Effector memory CD8-positive, alpha-beta T cell (primary cell): ENCODE results near the gene ZNF385C.

Experiments
- ATAC-seq: fragments of 150-1000 bp; cut with Tn5 transposase; replicated peaks from 2 replicates; pipeline ENCODE4 v1.10.0; 2021; ENCODE audit warnings: mild to moderate bottlenecking, moderate library complexity
- DNase-seq, 3 experiments: peaks; one replicate each; pipeline ENCODE4 v3.0.0; 2021
- H3K27ac Mint-ChIP-seq, 2 donors: one replicate each; pipeline ENCODE4 v1.8.0; 2022; ENCODE audit warnings: mild to moderate bottlenecking in 2 of 2, mixed read lengths in 2 of 2, moderate library complexity in 2 of 2
- H3K27me3 Mint-ChIP-seq, 2 donors: one replicate each; pipeline ENCODE4 v1.8.0; 2022; ENCODE audit warnings: mixed read lengths in 2 of 2
- H3K36me3 Mint-ChIP-seq: one replicate; pipeline ENCODE4 v1.8.0; 2022; ENCODE audit warnings: mild to moderate bottlenecking, moderate library complexity, mixed read lengths; ENCODE audit not compliant: insufficient read depth
- H3K4me1 Mint-ChIP-seq, 2 donors: one replicate each; pipeline ENCODE4 v1.8.0; 2022; ENCODE audit warnings: low read depth in 2 of 2, mixed read lengths in 2 of 2
- H3K4me3 Mint-ChIP-seq, 2 donors: one replicate each; pipeline ENCODE4 v1.8.0; 2022; ENCODE audit warnings: mild to moderate bottlenecking in 2 of 2, mixed read lengths in 2 of 2, moderate library complexity in 2 of 2
- H3K9me3 Mint-ChIP-seq, 2 donors: one replicate each; pipeline ENCODE4 v1.8.0; 2022; ENCODE audit warnings: mixed read lengths in 2 of 2

ZNF385C gene

GRCh38 chr17:42051013-42051400 is 47.3 kb downstream of the ZNF385C start:
- Mint-ChIP-seq H3K27ac (no peak overlapping the region), H3K4me1 (peaks cover 4 to 10% of the 10 kb centered on the region in 2 donors), H3K36me3 (peaks cover 2% of the 10 kb centered on the region), H3K9me3 (no peaks in the 10 kb centered on the region), H3K27me3 (peaks cover 39 to 68% of the 10 kb centered on the region in 2 donors), H3K4me3 (peak overlapping the region; percentile 67 to 78)
- DNase-seq (no peak), ATAC-seq (no peak)

DNA sequence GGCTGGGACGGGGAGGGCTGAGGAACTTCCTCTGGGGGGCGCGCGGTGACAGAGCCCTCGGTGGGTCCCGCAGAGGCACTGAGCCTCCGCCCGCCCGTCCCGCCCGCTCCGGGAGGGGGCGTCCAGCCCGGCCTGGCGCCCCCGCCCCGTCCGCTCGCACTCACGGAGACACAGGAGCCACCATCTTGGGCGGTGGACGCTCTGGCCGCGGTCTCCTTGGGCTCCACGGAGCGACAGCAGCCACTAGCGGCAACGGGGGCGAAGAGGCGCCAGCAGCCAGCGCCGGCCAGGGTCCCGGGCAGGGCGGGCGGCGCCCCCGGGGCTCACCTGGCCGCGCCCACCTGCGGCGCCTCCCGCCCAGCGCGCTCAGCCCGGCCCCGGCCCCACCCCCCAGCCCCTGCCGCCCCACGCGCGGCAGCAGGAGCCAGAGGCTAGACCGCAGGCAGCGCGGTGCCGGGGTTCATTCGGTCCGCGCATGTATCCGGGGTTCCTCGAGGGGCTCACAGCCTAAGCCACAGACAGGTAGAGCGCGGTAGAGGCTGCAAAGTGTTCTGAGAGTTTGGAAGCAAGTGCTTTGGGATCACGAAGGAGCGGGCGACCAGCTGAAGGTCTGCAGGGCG is 47.8 kb downstream of the ZNF385C start, which contains the start of gene C17orf113:
TSS of gene C17orf113 (minus strand) at position 209 of the 620 bp plus-strand sequence. CDS start 7,225 bp downstream, outside the sequence.
- Mint-ChIP-seq H3K9me3 (no peaks in the 10 kb centered on the region), H3K27me3 (peaks cover 38 to 63% of the 10 kb centered on the region in 2 donors), H3K27ac (no peak within 1 kb of the TSS), H3K4me1 (peaks cover 4 to 10% of the 10 kb centered on the region in 2 donors), H3K36me3 (peaks cover 2% of the 10 kb centered on the region), H3K4me3 (peak within 1 kb of the TSS; percentile 67 to 78)
- ATAC-seq = peak; percentile 76
- peak; percentile 15 to 38 (median 25) for DNase-seq

DNA sequence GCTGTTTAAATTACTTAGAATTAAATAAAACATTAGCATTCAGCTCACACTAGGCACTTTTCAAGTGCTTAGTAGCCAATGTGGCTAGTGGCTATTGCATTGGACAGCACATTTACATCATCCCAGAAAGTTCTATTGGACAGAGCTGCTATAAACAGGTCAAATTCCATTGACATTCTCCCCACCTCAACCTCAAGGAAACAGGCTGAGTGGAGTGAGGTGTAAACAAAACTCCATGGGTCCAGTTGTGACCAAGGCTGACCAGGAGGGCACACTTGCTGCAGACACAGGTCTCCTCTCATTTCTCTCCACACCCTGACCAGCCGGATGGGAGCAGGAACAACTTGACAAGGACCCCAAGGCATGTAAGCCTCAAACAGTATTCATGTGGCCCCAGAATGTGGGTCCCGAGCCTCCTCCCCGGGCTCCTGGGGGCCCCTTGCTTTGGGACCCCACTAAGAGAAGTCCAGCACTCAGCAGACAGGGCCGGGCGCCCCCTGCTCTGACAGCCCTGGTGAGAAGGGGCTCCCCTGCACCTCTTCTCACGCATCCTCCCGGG is 48.4 kb downstream of the ZNF385C start:
- Mint-ChIP-seq H3K4me3 (peak overlapping the region; percentile 67 to 78), H3K27ac (no peak overlapping the region), H3K4me1 (peaks cover 4 to 10% of the 10 kb centered on the region in 2 donors), H3K9me3 (no peaks in the 10 kb centered on the region), H3K27me3 (peaks cover 32 to 57% of the 10 kb centered on the region in 2 donors), H3K36me3 (peaks cover 2% of the 10 kb centered on the region)
- DNase-seq (no peak), ATAC-seq (no peak)

GRCh38 chr17:42047343-42047742 is 50.9 kb downstream of the ZNF385C start:
- peaks cover 4 to 10% of the 10 kb centered on the region in 2 donors for H3K4me1 Mint-ChIP-seq
- H3K9me3 Mint-ChIP-seq = no peaks in the 10 kb centered on the region
- H3K27ac Mint-ChIP-seq = no peak overlapping the region
- no peak for ATAC-seq
- H3K4me3 Mint-ChIP-seq = no peak overlapping the region
- no peak for DNase-seq
- peaks cover 13 to 31% of the 10 kb centered on the region in 2 donors for H3K27me3 Mint-ChIP-seq
- H3K36me3 Mint-ChIP-seq = peaks cover 5% of the 10 kb centered on the region

DNA sequence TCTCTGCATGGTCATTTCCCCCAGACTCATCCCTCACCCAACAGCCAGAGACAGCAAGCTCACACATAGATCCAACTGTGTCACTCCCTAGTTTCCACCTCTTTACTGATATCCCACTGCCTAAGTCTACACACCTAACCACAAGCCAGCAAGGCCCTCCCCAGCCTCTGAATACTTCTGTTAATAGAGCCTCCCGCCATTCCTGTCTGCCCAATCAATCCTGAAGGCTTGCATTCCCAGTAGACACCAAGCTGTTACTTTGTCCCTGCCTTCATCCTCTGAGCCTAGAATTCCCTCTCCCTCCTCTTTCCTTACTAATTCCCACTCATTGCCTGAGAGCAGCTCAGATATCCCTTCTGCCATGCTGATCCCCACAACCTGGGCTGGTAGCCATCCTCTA is 52.6 kb downstream of the ZNF385C start:
- H3K27me3 Mint-ChIP-seq = peaks cover 5 to 15% of the 10 kb centered on the region in 2 donors
- no peaks in the 10 kb centered on the region for H3K9me3 Mint-ChIP-seq
- peaks cover under 1 to 6% of the 10 kb centered on the region in 2 donors for H3K4me1 Mint-ChIP-seq
- H3K36me3 Mint-ChIP-seq = peaks cover 5% of the 10 kb centered on the region
- ATAC-seq (no peak), DNase-seq (no peak)
- H3K27ac Mint-ChIP-seq = no peak overlapping the region
- no peak overlapping the region for H3K4me3 Mint-ChIP-seq

GRCh38 chr17:42042598-42043319 is 55.5 kb downstream of the ZNF385C start:
- peaks cover 3% of the 10 kb centered on the region for H3K36me3 Mint-ChIP-seq
- ATAC-seq (no peak), DNase-seq (no peak)
- H3K4me3 Mint-ChIP-seq = no peak overlapping the region
- no peaks in the 10 kb centered on the region for H3K9me3 Mint-ChIP-seq
- no peak overlapping the region for H3K27ac Mint-ChIP-seq
- H3K27me3 Mint-ChIP-seq = peaks cover 0 to 2% of the 10 kb centered on the region in 2 donors
- H3K4me1 Mint-ChIP-seq = no peaks in the 10 kb centered on the region

DNA sequence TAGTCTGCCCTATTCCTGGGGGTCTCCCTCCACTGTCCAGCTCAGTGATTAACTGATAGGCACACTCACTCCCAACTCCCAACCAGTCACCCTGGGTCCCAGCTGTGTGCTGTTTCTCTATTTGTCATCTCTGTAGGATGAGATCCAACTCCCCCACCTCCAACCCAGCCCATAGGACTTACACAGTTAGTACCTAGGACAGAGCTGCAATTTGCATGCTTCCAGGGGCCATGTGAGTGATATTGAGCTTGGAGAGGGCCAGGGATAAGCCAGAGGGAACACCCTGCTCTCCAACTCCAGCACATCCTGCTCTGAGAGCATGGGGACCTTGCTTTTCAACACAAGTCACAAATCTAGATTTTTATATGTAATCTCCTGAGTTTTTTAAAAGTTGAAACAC is 56.7 kb downstream of the ZNF385C start:
- no peak for ATAC-seq
- Mint-ChIP-seq H3K36me3 (peaks cover 3% of the 10 kb centered on the region), H3K27ac (no peak overlapping the region), H3K4me1 (no peaks in the 10 kb centered on the region), H3K27me3 (peaks cover 0 to 14% of the 10 kb centered on the region in 2 donors), H3K9me3 (no peaks in the 10 kb centered on the region), H3K4me3 (no peak overlapping the region)
- no peak for DNase-seq

DNA sequence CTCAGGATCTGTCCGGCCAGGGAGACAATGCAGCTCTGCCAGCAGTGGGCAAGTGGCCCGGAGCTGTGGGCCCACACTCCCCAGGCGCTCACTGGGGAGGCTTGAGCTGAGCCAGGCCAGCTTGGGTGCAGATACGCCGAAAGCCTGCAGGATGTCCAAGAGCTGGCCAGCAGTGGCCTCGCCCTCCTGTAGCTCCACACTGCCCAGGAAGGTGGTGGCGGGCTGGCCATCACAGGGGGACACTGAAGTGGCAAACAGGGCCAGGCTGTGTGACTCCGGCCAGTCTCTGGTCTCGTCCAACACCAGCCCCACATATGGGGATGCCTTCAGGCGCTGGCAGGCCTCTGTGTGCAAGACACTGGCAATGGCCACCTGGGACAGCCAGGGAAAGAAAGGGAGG is 57.5 kb downstream of the ZNF385C start:
- peaks cover 3% of the 10 kb centered on the region for H3K36me3 Mint-ChIP-seq
- ATAC-seq = no peak
- no peak overlapping the region for H3K4me3 Mint-ChIP-seq
- H3K9me3 Mint-ChIP-seq = no peaks in the 10 kb centered on the region
- H3K27ac Mint-ChIP-seq = no peak overlapping the region
- H3K4me1 Mint-ChIP-seq = no peaks in the 10 kb centered on the region
- DNase-seq = no peak
- peaks cover 0 to 15% of the 10 kb centered on the region in 2 donors for H3K27me3 Mint-ChIP-seq

- ATAC-seq = no peak
- Mint-ChIP-seq H3K4me1 (no peaks in the 10 kb centered on the region), H3K36me3 (peaks cover 3% of the 10 kb centered on the region), H3K4me3 (no peak overlapping the region), H3K27me3 (peaks cover 0 to 15% of the 10 kb centered on the region in 2 donors), H3K9me3 (no peaks in the 10 kb centered on the region), H3K27ac (no peak overlapping the region)
- no peak for DNase-seq
These were observed 58.2 kb downstream of the ZNF385C start for GRCh38 chr17:42039794-42040763.

DNA sequence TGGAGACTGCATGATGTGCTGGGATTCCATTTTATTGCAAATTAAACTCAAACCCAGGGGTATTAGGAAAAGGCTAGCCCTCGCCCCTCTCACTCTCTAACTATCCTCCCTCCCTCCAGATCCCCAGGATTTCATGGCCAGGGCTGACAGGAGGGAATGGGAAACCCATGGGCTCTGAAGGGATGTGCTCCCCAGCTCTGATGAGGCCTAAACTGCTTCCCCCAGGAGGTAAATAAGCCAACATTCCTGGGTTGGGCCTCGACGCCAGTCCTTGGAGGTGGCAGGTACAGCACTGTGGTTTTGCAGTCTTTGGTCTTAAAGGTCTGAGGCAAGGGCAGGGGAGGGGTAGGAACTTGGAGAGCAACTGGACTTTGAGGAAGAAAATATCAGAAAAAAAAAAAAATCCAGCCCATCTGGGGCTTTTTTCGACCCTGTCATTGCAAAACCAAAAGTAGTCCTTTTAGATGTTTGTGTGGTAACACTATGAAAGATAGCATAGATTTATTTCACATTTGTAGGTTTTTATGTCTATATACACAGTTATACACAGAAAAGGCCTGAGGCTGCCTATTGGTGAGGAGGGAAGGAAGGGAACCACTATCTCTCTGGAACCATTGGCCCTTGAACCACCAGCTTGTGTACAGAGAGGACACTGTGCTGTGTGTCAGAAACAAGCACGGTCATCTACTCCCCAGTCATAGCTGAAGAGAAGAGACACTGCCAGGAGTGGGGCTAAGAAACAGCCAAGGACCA is 59.9 kb downstream of the ZNF385C start:
- Mint-ChIP-seq H3K27me3 (peaks cover 10 to 15% of the 10 kb centered on the region in 2 donors), H3K4me3 (no peak overlapping the region), H3K4me1 (peaks cover 0 to 1% of the 10 kb centered on the region in 2 donors), H3K27ac (no peak overlapping the region), H3K9me3 (no peaks in the 10 kb centered on the region), H3K36me3 (peaks cover 3% of the 10 kb centered on the region)
- no peak for ATAC-seq
- no peak for DNase-seq

DNA sequence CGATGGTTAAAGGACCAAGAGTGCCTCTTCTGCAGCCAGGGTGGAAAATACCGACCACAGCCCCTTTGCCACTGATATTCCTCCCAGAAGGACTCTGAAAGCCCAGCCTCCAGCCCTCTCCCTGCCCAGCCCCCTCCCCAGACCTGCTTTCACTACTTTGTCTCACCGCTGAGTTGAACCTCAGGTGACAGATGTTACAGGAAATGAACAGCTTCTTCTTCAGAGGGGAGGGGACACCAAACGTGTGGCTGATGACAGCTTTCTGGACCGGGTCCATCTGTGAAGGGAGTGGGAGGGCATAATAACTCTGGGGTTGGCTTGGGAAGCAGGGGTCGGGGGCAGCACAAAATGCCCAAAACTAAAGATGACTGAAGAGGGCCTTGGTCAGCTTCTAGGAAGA is 64.2 kb downstream of the ZNF385C start:
- no peak overlapping the region for H3K4me3 Mint-ChIP-seq
- H3K27ac Mint-ChIP-seq = peak overlapping the region in 1 of 2 donors; percentile 32
- DNase-seq = no peak

GRCh38 chr17:42031584-42031983 is 66.7 kb downstream of the ZNF385C start:
- H3K4me1 Mint-ChIP-seq = peaks cover 0 to 1% of the 10 kb centered on the region in 2 donors
- H3K9me3 Mint-ChIP-seq = no peaks in the 10 kb centered on the region
- peaks cover 3% of the 10 kb centered on the region for H3K36me3 Mint-ChIP-seq
- ATAC-seq (no peak), DNase-seq (no peak)
- H3K27ac Mint-ChIP-seq = no peak overlapping the region
- H3K27me3 Mint-ChIP-seq = peaks cover 17 to 22% of the 10 kb centered on the region in 2 donors
- H3K4me3 Mint-ChIP-seq = no peak overlapping the region

More for the DNA sequence above, 64.2 kb downstream of the ZNF385C start:
- H3K27me3 Mint-ChIP-seq = peaks cover 11 to 19% of the 10 kb centered on the region in 2 donors
- peaks cover 0 to 1% of the 10 kb centered on the region in 2 donors for H3K4me1 Mint-ChIP-seq
- ATAC-seq = no peak
- no peaks in the 10 kb centered on the region for H3K36me3 Mint-ChIP-seq
- no peaks in the 10 kb centered on the region for H3K9me3 Mint-ChIP-seq
